Measurements from ENCODE around the gene DNAH14. TPM values are rescaled to one million over a fixed set of nuclear protein-coding genes. Genes with fewer than 3 reads are reported as not detected.

The DNAH14 gene
- total and polyA plus RNA-seq, 2 of the 13 experiments (the other 11 are each of a cell fraction or from before 2014, with no cell fraction given) = 4.5 to 27.5 TPM

GRCh38 chr1:224929335-224930237 is at the start of gene DNAH14 (continued):
- TF ChIP-seq TEF (CRISPR knock-in tag; IDR thresholded peaks at IDR 0.05) (peak; percentile 85), ZNF749 (CRISPR knock-in tag; IDR thresholded peaks at IDR 0.05; ENCODE audit: borderline replicate concordance) (peak; percentile 98), SOX6 (IDR thresholded peaks at IDR 0.05) (no peak), SOX6 (CRISPR knock-in tag; IDR thresholded peaks at IDR 0.05) (peak; percentile 81), BORCS8-MEF2B (CRISPR knock-in tag; IDR thresholded peaks at IDR 0.05) (peak; percentile 92), ZBTB20 (CRISPR knock-in tag; IDR thresholded peaks at IDR 0.05; ENCODE audit: borderline replicate concordance, low read depth) (peak; percentile 62; the same call in 1 of the 2 replicates), ZC3H13 (CRISPR knock-in tag; IDR thresholded peaks at IDR 0.05) (peak; percentile 73; the same call in 1 of the 2 replicates), ERF (CRISPR knock-in tag; IDR thresholded peaks at IDR 0.05) (peak; percentile 76), KDM1A (CRISPR knock-in tag; IDR thresholded peaks at IDR 0.05) (0 out of 2 replicates have a peak, but pooled peaks have one; percentile 48), NRL (CRISPR knock-in tag; IDR thresholded peaks at IDR 0.05; ENCODE audit: borderline replicate concordance) (peak; percentile 85; the same call in 1 of the 2 replicates), ZNF12 (CRISPR knock-in tag; IDR thresholded peaks at IDR 0.05) (peak; percentile 36; the same call in 1 of the 2 replicates), HNRNPUL1 (IDR thresholded peaks at IDR 0.05; ENCODE audit: low read depth, low read length) (peak; percentile 47; the same call in 1 of the 2 replicates), KDM5B (CRISPR knock-in tag; IDR thresholded peaks at IDR 0.05; ENCODE audit: borderline replicate concordance) (peak; percentile 94), ARID4A (CRISPR knock-in tag; IDR thresholded peaks at IDR 0.05; ENCODE audit: borderline replicate concordance) (peak; percentile 92), RXRA (CRISPR knock-in tag; IDR thresholded peaks at IDR 0.05) (peak; percentile 63; the same call in 1 of the 2 replicates), TP53 (CRISPR knock-in tag; conservative IDR thresholded peaks at IDR 0.05) (0 out of 2 replicates have a peak, but pooled peaks have one; percentile 69), CREB1 (IDR thresholded peaks at IDR 0.05) (no peak), CREB1 (CRISPR knock-in tag; IDR thresholded peaks at IDR 0.05) (no peak), KAT7 (CRISPR knock-in tag; IDR thresholded peaks at IDR 0.05; ENCODE audit: borderline replicate concordance) (peak; percentile 83; the same call in 1 of the 2 replicates), HCFC1 (IDR thresholded peaks at IDR 0.05; ENCODE audit: low read depth, low read length) (no peak), ZNF570 (CRISPR knock-in tag; IDR thresholded peaks at IDR 0.05; ENCODE audit: borderline replicate concordance) (peak; percentile 79; the same call in 1 of the 2 replicates), ZSCAN12 (CRISPR knock-in tag; IDR thresholded peaks at IDR 0.05) (peak; percentile 83; the same call in 1 of the 2 replicates), ZNF224 (CRISPR knock-in tag; IDR thresholded peaks at IDR 0.05) (peak; percentile 90)
- TF ChIP-seq, protein P1, sequence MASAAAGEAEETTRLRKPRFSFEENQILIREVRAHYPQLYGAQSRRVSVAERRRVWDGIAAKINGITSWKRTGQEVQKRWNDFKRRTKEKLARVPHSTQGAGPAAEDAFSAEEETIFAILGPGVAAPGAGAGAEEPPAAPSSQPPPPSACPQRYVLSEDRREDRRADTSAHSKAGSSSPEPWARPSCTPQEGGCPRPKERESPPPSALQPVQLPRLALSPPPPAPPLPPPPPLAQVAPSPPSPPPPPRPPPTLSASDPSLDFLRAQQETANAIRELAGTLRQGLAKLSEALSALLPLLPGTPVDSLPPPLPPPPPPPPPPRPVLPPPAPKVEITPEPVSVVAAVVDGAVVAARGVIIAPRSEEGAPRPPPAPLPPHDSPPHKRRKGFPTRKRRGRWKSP (CRISPR knock-in tag; IDR thresholded peaks at IDR 0.05) = peak; percentile 88; the same call in 1 of the 2 replicates
